ENCODE results near the gene CCDC137.

The CCDC137 gene

GRCh38 chr17:81715872-81716673 lies 49.5 kb downstream of the CCDC137 start:
- Histone ChIP-seq H3K36me3 (peaks cover 8% of the 10 kb centered on the region), H3K27ac (no peak overlapping the region), H3K4me3 (ENCODE audit: low read depth in 1 of 2, low read length in 1 of 2) (no peak overlapping the region), H3K4me1 (ENCODE audit: control insufficient read depth in 1 of 2, insufficient read depth in 1 of 2, low read depth in 1 of 2, low read length in 1 of 2) (peaks cover 19 to 23% of the 10 kb centered on the region in 2 experiments), H3K27me3 (no peaks in the 10 kb centered on the region), H3K9me3 (no peaks in the 10 kb centered on the region)
- no peak for TF ChIP-seq CTCF (IDR thresholded peaks at IDR 0.05)

- no peaks in the 10 kb centered on the region for H3K27me3 ChIP-seq
- no peak for TF ChIP-seq CTCF (IDR thresholded peaks at IDR 0.05)
- H3K36me3 ChIP-seq, result peaks cover 8% of the 10 kb centered on the region
- peaks cover 13 to 17% of the 10 kb centered on the region in 2 experiments for H3K4me1 ChIP-seq (ENCODE audit: control insufficient read depth in 1 of 2, insufficient read depth in 1 of 2, low read depth in 1 of 2, low read length in 1 of 2)
- H3K27ac ChIP-seq, result no peak overlapping the region
- no peak overlapping the region for H3K4me3 ChIP-seq (ENCODE audit: low read depth in 1 of 2, low read length in 1 of 2)
- H3K9me3 ChIP-seq, result no peaks in the 10 kb centered on the region
These were observed 50.1 kb downstream of the CCDC137 start for GRCh38 chr17:81716674-81716996.

- H3K4me3 ChIP-seq (ENCODE audit: low read depth in 1 of 2, low read length in 1 of 2), result no peak overlapping the region
- no peaks in the 10 kb centered on the region for H3K9me3 ChIP-seq
- no peak overlapping the region for H3K27ac ChIP-seq
- H3K4me1 ChIP-seq (ENCODE audit: control insufficient read depth in 1 of 2, insufficient read depth in 1 of 2, low read depth in 1 of 2, low read length in 1 of 2), result peaks cover 11 to 15% of the 10 kb centered on the region in 2 experiments
- peaks cover 8% of the 10 kb centered on the region for H3K36me3 ChIP-seq
- no peaks in the 10 kb centered on the region for H3K27me3 ChIP-seq
- TF ChIP-seq CTCF (IDR thresholded peaks at IDR 0.05), result no peak
These were observed 50.7 kb downstream of the CCDC137 start for GRCh38 chr17:81717049-81717765.

- peaks cover 8% of the 10 kb centered on the region for H3K36me3 ChIP-seq
- no peak for TF ChIP-seq CTCF (IDR thresholded peaks at IDR 0.05)
- peaks cover 2% of the 10 kb centered on the region for H3K27me3 ChIP-seq
- H3K27ac ChIP-seq, result no peak overlapping the region
- no peak overlapping the region for H3K4me3 ChIP-seq (ENCODE audit: low read depth in 1 of 2, low read length in 1 of 2)
- no peaks in the 10 kb centered on the region for H3K9me3 ChIP-seq
- peaks cover 7 to 9% of the 10 kb centered on the region in 2 experiments for H3K4me1 ChIP-seq (ENCODE audit: control insufficient read depth in 1 of 2, insufficient read depth in 1 of 2, low read depth in 1 of 2, low read length in 1 of 2)
These were observed 51.2 kb downstream of the CCDC137 start for GRCh38 chr17:81717766-81718089.

- H3K27me3 ChIP-seq, result peaks cover 18% of the 10 kb centered on the region
- H3K4me1 ChIP-seq (ENCODE audit: control insufficient read depth in 1 of 2, insufficient read depth in 1 of 2, low read depth in 1 of 2, low read length in 1 of 2), result no peaks in the 10 kb centered on the region
- TF ChIP-seq CTCF (IDR thresholded peaks at IDR 0.05), result no peak
- no peak overlapping the region for H3K27ac ChIP-seq
- H3K9me3 ChIP-seq, result no peaks in the 10 kb centered on the region
- peaks cover 8% of the 10 kb centered on the region for H3K36me3 ChIP-seq
- no peak overlapping the region for H3K4me3 ChIP-seq (ENCODE audit: low read depth in 1 of 2, low read length in 1 of 2)
These were observed 53.1 kb downstream of the CCDC137 start for GRCh38 chr17:81719410-81720266.
